Thoracic aorta (tissue), 2 donors: ENCODE results near the gene RFX4. TPM values are rescaled to one million over a fixed set of nuclear protein-coding genes. Genes with fewer than 3 reads are reported as not detected.

Experiments used
- ATAC-seq: fragments of 150-250 bp; one replicate; pipeline ENCODE4 v1.8.0; 2017; ENCODE audit warnings: low read depth; ENCODE audit not compliant: insufficient number of reproducible peaks, low FRiP score
- DNase-seq: peaks from one replicate; pipeline ENCODE4 v3.0.0-alpha.2; 2020; ENCODE audit warnings: low spot score
- H3K27ac ChIP-seq, 2 donors: fragments of 200-600 bp; sonication (generic); 1 replicate in 1 of 2; 2 replicates in 1 of 2; pipeline ENCODE4 v1.5.1; 2016; ENCODE audit warnings: mild to moderate bottlenecking in 2 of 2, moderate library complexity in 2 of 2
- H3K27me3 ChIP-seq: fragments of 200-600 bp; sonication (generic); replicated peaks from 2 replicates; pipeline ENCODE4 v1.6.0; 2016; ENCODE audit warnings: mild to moderate bottlenecking; ENCODE audit not compliant: insufficient read depth
- H3K36me3 ChIP-seq: fragments of 200-600 bp; sonication (generic); one replicate; pipeline ENCODE4 v1.5.1; 2016
- H3K4me1 ChIP-seq, 2 donors: fragments of 200-600 bp; sonication (generic); 1 replicate in 1 of 2; 2 replicates in 1 of 2; pipeline versions ENCODE4 v1.5.1 to v1.6.0; 2016; ENCODE audit warnings: low read depth in 2 of 2, mild to moderate bottlenecking in 1 of 2; ENCODE audit not compliant: control insufficient read depth in 1 of 2
- H3K4me3 ChIP-seq: fragments of 200-600 bp; sonication (generic); 2 replicates; pipeline ENCODE4 v1.5.1; 2016; ENCODE audit warnings: mild to moderate bottlenecking
- H3K9me3 ChIP-seq: fragments of 200-600 bp; sonication (generic); 2 replicates; pipeline ENCODE4 v1.5.1; 2016
- CTCF ChIP-seq: fragments of 200-600 bp; sonication (generic); IDR thresholded peaks from one replicate; pipeline ENCODE4 v1.5.1; 2019; ENCODE audit warnings: antibody characterized with exemption
- total RNA-seq, 2 donors: library from RNA; depleted of rRNA; stranded (reverse); fragments of >200 nt; gene quantifications; one replicate each; pipeline versions ENCODE4 v1.1.0 to v1.2.3, GENCODE V29; 2016

RFX4 gene
- total RNA-seq, 2 donors from 2014 or later: not detected

- Histone ChIP-seq H3K27ac (no peak overlapping the region), H3K4me3 (no peak overlapping the region), H3K9me3 (no peaks in the 10 kb centered on the region), H3K36me3 (no peaks in the 10 kb centered on the region), H3K4me1 (peaks cover 0 to 9% of the 10 kb centered on the region in 2 donors), H3K27me3 (no peaks in the 10 kb centered on the region)
- no peak for TF ChIP-seq CTCF
- ATAC-seq (no peak), DNase-seq (no peak)
These were observed 51.4 kb downstream of the RFX4 start for GRCh38 chr12:106634206-106634605.

GRCh38 chr12:106643000-106643399 is 60.2 kb downstream of the RFX4 start:
- Histone ChIP-seq H3K4me1 (no peaks in the 10 kb centered on the region), H3K9me3 (no peaks in the 10 kb centered on the region), H3K27ac (no peak overlapping the region), H3K27me3 (no peaks in the 10 kb centered on the region), H3K4me3 (no peak overlapping the region), H3K36me3 (no peaks in the 10 kb centered on the region)
- ATAC-seq: no peak
- no peak for TF ChIP-seq CTCF
- DNase-seq: no peak

- H3K36me3 ChIP-seq: no peaks in the 10 kb centered on the region
- no peak overlapping the region for H3K4me3 ChIP-seq
- no peaks in the 10 kb centered on the region for H3K9me3 ChIP-seq
- H3K4me1 ChIP-seq: no peaks in the 10 kb centered on the region
- no peak for ATAC-seq
- DNase-seq: no peak
- H3K27me3 ChIP-seq: no peaks in the 10 kb centered on the region
- TF ChIP-seq CTCF: no peak
- no peak overlapping the region for H3K27ac ChIP-seq
These were observed 61.7 kb downstream of the RFX4 start for GRCh38 chr12:106644335-106645073.

- ATAC-seq (no peak), DNase-seq (no peak)
- Histone ChIP-seq H3K27ac (no peak overlapping the region), H3K4me3 (no peak overlapping the region), H3K27me3 (no peaks in the 10 kb centered on the region), H3K4me1 (no peaks in the 10 kb centered on the region), H3K9me3 (no peaks in the 10 kb centered on the region), H3K36me3 (no peaks in the 10 kb centered on the region)
- TF ChIP-seq CTCF: no peak
These were observed 62.2 kb downstream of the RFX4 start for GRCh38 chr12:106645074-106645421.

GRCh38 chr12:106645465-106646330 is 62.9 kb downstream of the RFX4 start:
- DNase-seq: no peak
- ATAC-seq: no peak
- Histone ChIP-seq H3K27ac (no peak overlapping the region), H3K9me3 (no peaks in the 10 kb centered on the region), H3K4me1 (no peaks in the 10 kb centered on the region), H3K36me3 (no peaks in the 10 kb centered on the region), H3K27me3 (no peaks in the 10 kb centered on the region), H3K4me3 (no peak overlapping the region)
- TF ChIP-seq CTCF: no peak
